SK-N-MC (cell line): ENCODE results near the gene RHBDF2.

ENCODE experiments used
- EZH2 ChIP-seq: fragments of 200-600 bp; sonication (generic); IDR thresholded peaks from one replicate; pipeline ENCODE4 v1.6.1; 2017; ENCODE audit warnings: antibody characterized with exemption
- POLR2AphosphoS5 ChIP-seq: IDR thresholded peaks from 2 replicates; pipeline ENCODE4 v1.6.1; 2012; ENCODE audit warnings: mild to moderate bottlenecking, low read depth, low read length, borderline replicate concordance

DNA sequence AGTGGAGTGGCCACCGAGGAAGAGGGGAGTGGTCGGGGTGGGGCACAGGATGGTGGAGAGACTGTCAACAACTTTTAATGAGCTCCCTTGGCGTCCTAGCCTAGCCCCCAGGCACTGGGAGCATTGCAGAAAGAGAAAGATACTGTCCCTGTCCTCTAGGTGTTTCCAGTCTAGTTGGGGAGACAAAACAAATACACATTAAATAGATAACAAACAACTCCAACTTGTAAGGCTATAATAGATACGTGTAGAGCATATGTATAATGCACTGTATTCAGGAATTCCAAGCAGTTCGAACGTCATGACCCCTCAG, 47.8 kb downstream of the RHBDF2 start:
- no peak for TF ChIP-seq EZH2
- TF ChIP-seq POLR2AphosphoS5: no peak
